ENCODE measurements around the gene GDPD3. TPM values are rescaled to one million over a fixed set of nuclear protein-coding genes. Genes with fewer than 3 reads are reported as not detected.
A peak's percentile ranks its signal among the peaks of the same experiment; 100 is the strongest.

GDPD3 gene
- total and polyA plus RNA-seq, 5 donors = 1.3 to 3.7 (median 2.9) TPM

GRCh38 chr16:30069611-30070462 lies 43.5 kb downstream of the GDPD3 start:
- intact Hi-C loops (cut with DNase I) = no loop called here

GRCh38 chr16:30068750-30069610 lies 44.4 kb downstream of the GDPD3 start:
- Histone ChIP-seq H3K4me3 (ENCODE audit: low read length) (no peak overlapping the region), H3K27me3 (ENCODE audit: control insufficient read depth, insufficient read depth) (no peaks in the 10 kb centered on the region), H3K9me3 (ENCODE audit: control insufficient read depth, low read length) (no peaks in the 10 kb centered on the region), H3K4me1 (ENCODE audit: control insufficient read depth, insufficient read depth, low read length) (peaks cover 13% of the 10 kb centered on the region), H3K27ac (ENCODE audit: low read length) (peak overlapping the region; percentile 25)
- DNase-seq (peak in 2 of 3 donors; percentile 64 to 65), ATAC-seq (no peak)
- intact Hi-C loops (cut with DNase I) = no loop called here
- 73% methylated on average over 17 of the region's 17 CpGs for whole genome bisulfite sequencing

More at GRCh38 chr16:30069611-30070462, 43.5 kb downstream of the GDPD3 start:
- H3K4me1 ChIP-seq (ENCODE audit: control insufficient read depth, insufficient read depth, low read length) = peaks cover 13% of the 10 kb centered on the region
- H3K27me3 ChIP-seq (ENCODE audit: control insufficient read depth, insufficient read depth) = no peaks in the 10 kb centered on the region
- 52% methylated on average over 31 of the region's 31 CpGs for WGBS
- no peaks in the 10 kb centered on the region for H3K9me3 ChIP-seq (ENCODE audit: control insufficient read depth, low read length)
- peak overlapping the region; percentile 10 for H3K27ac ChIP-seq (ENCODE audit: low read length)
- H3K4me3 ChIP-seq (ENCODE audit: low read length) = no peak overlapping the region
- DNase-seq (peak in 2 of 3 donors; percentile 78 to 81), ATAC-seq (no peak)

- intact Hi-C loops (cut with DNase I) = no loop called here
- DNase-seq (no peak), ATAC-seq (no peak)
- no peaks in the 10 kb centered on the region for H3K9me3 ChIP-seq (ENCODE audit: control insufficient read depth, low read length)
- peaks cover 17% of the 10 kb centered on the region for H3K4me1 ChIP-seq (ENCODE audit: control insufficient read depth, insufficient read depth, low read length)
- WGBS = 78% methylated on average over 9 of the region's 9 CpGs
- no peak overlapping the region for H3K4me3 ChIP-seq (ENCODE audit: low read length)
- peak overlapping the region; percentile 25 for H3K27ac ChIP-seq (ENCODE audit: low read length)
- no peaks in the 10 kb centered on the region for H3K27me3 ChIP-seq (ENCODE audit: control insufficient read depth, insufficient read depth)
Measured at GRCh38 chr16:30068333-30068732, 45.0 kb downstream of the GDPD3 start.

GRCh38 chr16:30067584-30067916 lies 45.8 kb downstream of the GDPD3 start:
- DNase-seq (no peak), ATAC-seq (no peak)
- H3K4me3 ChIP-seq (ENCODE audit: low read length) = peak overlapping the region; percentile 79
- peaks cover 19% of the 10 kb centered on the region for H3K4me1 ChIP-seq (ENCODE audit: control insufficient read depth, insufficient read depth, low read length)
- peak overlapping the region; percentile 98 for H3K27ac ChIP-seq (ENCODE audit: low read length)
- WGBS = 51% methylated on average over 6 of the region's 6 CpGs
- intact Hi-C loops (cut with DNase I) = no loop called here
- no peaks in the 10 kb centered on the region for H3K9me3 ChIP-seq (ENCODE audit: control insufficient read depth, low read length)
- no peaks in the 10 kb centered on the region for H3K27me3 ChIP-seq (ENCODE audit: control insufficient read depth, insufficient read depth)

GRCh38 chr16:30066761-30067583 lies 46.4 kb downstream of the GDPD3 start:
- Histone ChIP-seq H3K9me3 (ENCODE audit: control insufficient read depth, low read length) (no peaks in the 10 kb centered on the region), H3K27me3 (ENCODE audit: control insufficient read depth, insufficient read depth) (no peaks in the 10 kb centered on the region), H3K4me1 (ENCODE audit: control insufficient read depth, insufficient read depth, low read length) (peaks cover 19% of the 10 kb centered on the region), H3K4me3 (ENCODE audit: low read length) (peak overlapping the region; percentile 79), H3K27ac (ENCODE audit: low read length) (peak overlapping the region; percentile 98)
- whole genome bisulfite sequencing = 29% methylated on average over 21 of the region's 21 CpGs
- intact Hi-C loops (cut with DNase I) = no loop called here
- peak; percentile 63 to 83 (median 83) for DNase-seq
- no peak for ATAC-seq

- Histone ChIP-seq H3K4me1 (ENCODE audit: control insufficient read depth, insufficient read depth, low read length) (peaks cover 19% of the 10 kb centered on the region), H3K27ac (ENCODE audit: low read length) (peak overlapping the region; percentile 98), H3K4me3 (ENCODE audit: low read length) (peak overlapping the region; percentile 79), H3K27me3 (ENCODE audit: control insufficient read depth, insufficient read depth) (no peaks in the 10 kb centered on the region), H3K9me3 (ENCODE audit: control insufficient read depth, low read length) (no peaks in the 10 kb centered on the region)
- intact Hi-C loops (cut with DNase I) = no loop called here
- WGBS = under 1% methylated on average over 44 of the region's 44 CpGs
- DNase-seq (peak in 1 of 3 donors; percentile 28), ATAC-seq (peak in 1 of 2 donors; percentile 17)
Measured at GRCh38 chr16:30065943-30066760, 47.2 kb downstream of the GDPD3 start.

GRCh38 chr16:30065102-30065942 lies 48.0 kb downstream of the GDPD3 start, which contains the start of gene ALDOA:
TSS of gene ALDOA (plus strand) at chr16:30065760. CDS start at chr16:30066898, 1,138 bp downstream.
- Histone ChIP-seq H3K4me3 (ENCODE audit: low read length) (peak within 1 kb of the TSS; percentile 82), H3K9me3 (ENCODE audit: control insufficient read depth, low read length) (no peaks in the 10 kb centered on the region), H3K27me3 (ENCODE audit: control insufficient read depth, insufficient read depth) (no peaks in the 10 kb centered on the region), H3K27ac (ENCODE audit: low read length) (peak within 1 kb of the TSS; percentile 98), H3K4me1 (ENCODE audit: control insufficient read depth, insufficient read depth, low read length) (peaks cover 19% of the 10 kb centered on the region)
- under 1% methylated on average over 99 of the region's 99 CpGs for WGBS
- intact Hi-C loops (cut with DNase I) = no loop called here
- ATAC-seq (peak; percentile 93), DNase-seq (peak; percentile 99)

- no peaks in the 10 kb centered on the region for H3K9me3 ChIP-seq (ENCODE audit: control insufficient read depth, low read length)
- peak in 1 of 2 donors; percentile 1 for ATAC-seq
- intact Hi-C loops (cut with DNase I) = no loop called here
Measured at GRCh38 chr16:30064729-30065101, 48.6 kb downstream of the GDPD3 start.

GRCh38 chr16:30063893-30064728 lies 49.2 kb downstream of the GDPD3 start:
- Histone ChIP-seq H3K27ac (ENCODE audit: low read length) (peak overlapping the region; percentile 86), H3K4me3 (ENCODE audit: low read length) (peak overlapping the region; percentile 82), H3K9me3 (ENCODE audit: control insufficient read depth, low read length) (no peaks in the 10 kb centered on the region), H3K27me3 (ENCODE audit: control insufficient read depth, insufficient read depth) (no peaks in the 10 kb centered on the region), H3K4me1 (ENCODE audit: control insufficient read depth, insufficient read depth, low read length) (peaks cover 12% of the 10 kb centered on the region)
- DNase-seq (peak; percentile 82 to 91 (median 90)), ATAC-seq (peak; percentile 49 to 52)
- 5% methylated on average over 27 of the region's 27 CpGs for WGBS
- intact Hi-C loops (cut with DNase I) = no loop called here

More at GRCh38 chr16:30064729-30065101, 48.6 kb downstream of the GDPD3 start:
- H3K27me3 ChIP-seq (ENCODE audit: control insufficient read depth, insufficient read depth) = no peaks in the 10 kb centered on the region
- no peak for DNase-seq
- peak overlapping the region; percentile 86 for H3K27ac ChIP-seq (ENCODE audit: low read length)
- under 1% methylated on average over 25 of the region's 25 CpGs for WGBS
- H3K4me1 ChIP-seq (ENCODE audit: control insufficient read depth, insufficient read depth, low read length) = peaks cover 18% of the 10 kb centered on the region
- peak overlapping the region; percentile 82 for H3K4me3 ChIP-seq (ENCODE audit: low read length)
